GM12878 (cell line): ENCODE results near the gene MMAA. TPM values are rescaled to one million over a fixed set of nuclear protein-coding genes. Genes with fewer than 3 reads are reported as not detected.

Experiments used
- ATAC-seq: fragments of 200-7000 bp; cut with Tn5 transposase; 3 replicates; pipeline ENCODE4 v1.9.1; 2020; ENCODE audit warnings: mild to moderate bottlenecking, moderate library complexity
- BruUV-seq: library from RNA; stranded (reverse); fragments of 400-500 nt; replicated peaks from 2 replicates; lab custom pipeline; 2021; lab: Mats Ljungman, UMichigan
- CTCF ChIA-PET: fragments of 300-600 bp; sonication (Branson Sonifier 250); formaldehyde crosslinking; extraction: SDS; loops from one replicate; lab custom pipeline; 2021; ENCODE audit warnings: inconsistent platforms; lab: Yijun Ruan, JAX
- POLR2A ChIA-PET: fragments of 350-600 bp; formaldehyde crosslinking; extraction: SDS; loops from one replicate; lab custom pipeline; 2021; ENCODE audit warnings: inconsistent platforms; lab: Charles Lee
- RAD21 ChIA-PET: fragments of 300-600 bp; sonication (Branson Sonifier 250); formaldehyde crosslinking; loops from one replicate; lab custom pipeline; 2023; ENCODE audit warnings: antibody characterized with exemption; ENCODE audit not compliant: unreplicated experiment; lab: Charles Lee
- SMC1A ChIA-PET: fragments of 300-600 bp; sonication (Branson Sonifier 250); formaldehyde crosslinking; loops from one replicate; lab custom pipeline; 2023; ENCODE audit not compliant: unreplicated experiment, uncharacterized antibody; lab: Charles Lee
- DNase-seq: peaks from one replicate; pipeline ENCODE4 v3.0.0-alpha.2; 2011; ENCODE audit warnings: low read depth, low spot score
- FAIRE-seq: peaks from 3 replicates; lab custom pipeline; 2011; peaks lifted over from hg19 to GRCh38; lab: Jason Lieb, UNC
- H2AFZ ChIP-seq: 2 replicates; pipeline ENCODE4 v1.6.0; 2011; ENCODE audit warnings: low read depth, low read length, control low read depth; ENCODE audit not compliant: control insufficient read depth
- H3K27ac ChIP-seq: 2 replicates; pipeline ENCODE4 v1.5.1; 2011; ENCODE audit warnings: control low read depth; ENCODE audit not compliant: control insufficient read depth, insufficient read depth
- H3K27me3 ChIP-seq, 2 experiments: replicated peaks in 1 of 2; 2 replicates each; pipeline versions ENCODE4 v1.6.0 to v1.6.1; 2011; ENCODE audit warnings: low read length in 1 of 2; ENCODE audit not compliant: control insufficient read depth in 2 of 2, insufficient read depth in 2 of 2
- H3K36me3 ChIP-seq, 2 experiments: 2 replicates each; pipeline ENCODE4 v1.5.1; 2011; ENCODE audit warnings: low read length in 1 of 2; ENCODE audit not compliant: control insufficient read depth in 2 of 2, insufficient read depth in 2 of 2
- H3K4me1 ChIP-seq: 2 replicates; pipeline ENCODE4 v1.6.1; 2011; ENCODE audit warnings: mild to moderate bottlenecking, low read length, moderate library complexity, mixed read lengths; ENCODE audit not compliant: control insufficient read depth, insufficient read depth
- H3K4me2 ChIP-seq: 2 replicates; pipeline ENCODE4 v1.6.0; 2011; ENCODE audit warnings: control low read depth; ENCODE audit not compliant: control insufficient read depth, insufficient read depth
- H3K4me3 ChIP-seq: fragments of 200-600 bp; sonication (generic); 2 replicates; pipeline ENCODE4 v1.5.1; 2016
- H3K79me2 ChIP-seq: 2 replicates; pipeline ENCODE4 v1.6.0; 2011; ENCODE audit warnings: low read length; ENCODE audit not compliant: control insufficient read depth, insufficient read depth
- H3K9ac ChIP-seq: 2 replicates; pipeline ENCODE4 v1.8.0; 2011; ENCODE audit warnings: low read length, control low read depth, mixed read lengths; ENCODE audit not compliant: control insufficient read depth, insufficient read depth
- H3K9me3 ChIP-seq: replicated peaks from 3 replicates; pipeline ENCODE4 v1.5.1; 2011; ENCODE audit warnings: mild to moderate bottlenecking, low read length; ENCODE audit not compliant: control insufficient read depth, insufficient read depth
- H4K20me1 ChIP-seq: 2 replicates; pipeline ENCODE4 v1.6.0; 2011; ENCODE audit not compliant: control insufficient read depth, insufficient read depth
- EP300 ChIP-seq, 2 experiments: fragments of 150-350 bp in 1 of 2; IDR thresholded peaks; 2 replicates each; pipeline ENCODE4 v1.6.1; 2011 to 2012; ENCODE audit warnings: low read depth in 2 of 2, low read length in 2 of 2, borderline replicate concordance in 1 of 2, improper control_type of control experiment in 1 of 2, inconsistent platforms in 1 of 2; ENCODE audit not compliant: control insufficient read depth in 1 of 2
- ESRRA ChIP-seq: IDR thresholded peaks from 2 replicates; pipeline ENCODE4 v1.6.1; 2012; ENCODE audit warnings: mild to moderate bottlenecking, low read length, improper control_type of control experiment
- FOS ChIP-seq: IDR thresholded peaks from 3 replicates; pipeline ENCODE4 v1.6.1; 2011; ENCODE audit warnings: borderline replicate concordance; ENCODE audit not compliant: insufficient read length; ENCODE audit errors: extremely low read depth
- MTA2 ChIP-seq: fragments of 450-650 bp; IDR thresholded peaks from 2 replicates; pipeline ENCODE4 v1.6.1; 2016; ENCODE audit warnings: low read depth, mild to moderate bottlenecking, moderate library complexity
- MYB ChIP-seq: fragments of 150-350 bp; IDR thresholded peaks from 2 replicates; pipeline ENCODE4 v1.6.1; 2014; ENCODE audit warnings: mild to moderate bottlenecking, low read depth, low read length, borderline replicate concordance
- SIN3A ChIP-seq: IDR thresholded peaks from 2 replicates; pipeline ENCODE4 v1.6.1; 2012; ENCODE audit warnings: low read depth, low read length, improper control_type of control experiment
- SMAD1 ChIP-seq: fragments of 450-650 bp; IDR thresholded peaks from 2 replicates; pipeline ENCODE4 v1.6.1; 2018; ENCODE audit warnings: mild to moderate bottlenecking, low read depth; ENCODE audit not compliant: partially characterized antibody
- TAF1 ChIP-seq: IDR thresholded peaks from 2 replicates; pipeline ENCODE4 v1.6.1; 2011; ENCODE audit warnings: mild to moderate bottlenecking, low read depth, low read length, borderline replicate concordance
- ZZZ3 ChIP-seq: IDR thresholded peaks from 2 replicates; pipeline ENCODE4 v1.6.1; 2011; ENCODE audit warnings: low read depth; ENCODE audit not compliant: control insufficient read depth, insufficient read length
- WGBS: methylation state at CpG from one replicate; pipeline ENCODE4 v1.1.6; 2016; ENCODE audit warnings: low lambda C conversion rate; ENCODE audit not compliant: insufficient replicate concordance, insufficient coverage; ENCODE audit errors: missing lambda C conversion rate; 5-methylcytosine and 5-hydroxymethylcytosine counted together
- in situ Hi-C: fragments of 300-500 bp; cut with MboI; formaldehyde crosslinking; loops from 9 replicates; pipeline ENCODE4 v1.14.3; 2018; ENCODE audit warnings: mixed read lengths
- intact Hi-C: fragments of 100-400 bp; cut with micrococcal nuclease; formaldehyde crosslinking; loops from one replicate; pipeline ENCODE4 v1.14.2; 2022; ENCODE audit not compliant: unreplicated experiment
- polyA plus RNA-seq, 11 experiments: library from polyadenylated mRNA; depleted of rRNA in 4 of 11; unstranded in 6 of 11; stranded (reverse) in 5 of 11; fragments of >200 nt; fragmentation: Nextera tagmentation in 4 of 11; fragmentation: Illumina TruSeq in 1 of 11; extraction: Ambion mirVana in 4 of 11; extraction: Trizol in 1 of 11; gene quantifications; 1 replicate in 1 of 11; 2 replicates in 10 of 11; pipeline versions ENCODE4 v1.2.1 to v1.2.3, GENCODE V29; 2011 to 2016; ENCODE audit warnings: inconsistent platforms in 2 of 11, missing spikeins in 2 of 11, low read depth in 1 of 11
- total RNA-seq, 4 experiments: library from RNA; depleted of rRNA in 3 of 4; stranded (reverse); fragments of >200 nt in 3 of 4; fragmentation: Illumina TruSeq in 1 of 4; extraction: Trizol in 1 of 4; gene quantifications; 2 replicates each; pipeline versions ENCODE4 v1.2.1 to v1.2.3, GENCODE V29; 2013 to 2021
- TF ChIP-seq, protein P1 (sequence below): fragments of 450-650 bp; IDR thresholded peaks from 2 replicates; pipeline ENCODE4 v1.6.1; 2017; ENCODE audit warnings: borderline replicate concordance
- TF ChIP-seq, protein P2 (sequence below): fragments of 150-350 bp; IDR thresholded peaks from 2 replicates; pipeline ENCODE4 v1.6.1; 2014; ENCODE audit warnings: mild to moderate bottlenecking, low read depth, low read length

The MMAA gene
- total and polyA plus RNA-seq, 10 of the 15 experiments (the other 5 are each of a cell fraction or from before 2014, with no cell fraction given), result 4.5 to 22.6 (median 11.8) TPM

DNA sequence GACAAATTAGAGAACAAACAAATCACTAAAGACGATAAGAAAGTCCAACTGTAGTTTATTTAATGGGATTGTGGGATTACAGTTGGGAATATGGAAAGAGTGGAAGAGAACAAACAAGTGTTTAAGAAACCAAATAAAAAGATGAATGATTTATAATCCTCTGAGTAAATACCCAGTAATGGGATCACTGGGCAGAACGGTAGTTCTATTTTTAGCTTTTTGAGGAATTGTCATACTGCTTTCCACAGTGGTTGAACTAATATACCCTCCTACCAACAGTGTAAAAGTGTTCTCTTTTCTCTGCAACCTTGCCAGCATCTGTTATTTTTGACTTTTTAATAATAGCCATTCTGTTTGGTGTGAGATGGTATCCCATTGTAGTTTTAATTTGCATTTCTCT is 75.7 kb downstream of the MMAA start:
- no peak for FAIRE-seq
- intact Hi-C loops (no loop called here), in situ Hi-C loops (no loop called here)
- no peaks in the 10 kb centered on the region for H3K9me3 ChIP-seq
- RAD21 ChIA-PET, result interaction anchor here (0.6 kb wide), 1 partner anchor 242 kb away, joined by 4 read pairs; no protein-coding TSS in a partner anchor
- H3K4me1 ChIP-seq, result no peaks in the 10 kb centered on the region
- no peak overlapping the region for H3K4me3 ChIP-seq
- DNase-seq, result no peak
- H3K9ac ChIP-seq, result no peak overlapping the region
- CTCF ChIA-PET, result no interaction called here
- 48% methylated on average over 2 of the region's 2 CpGs for WGBS
- H4K20me1 ChIP-seq, result no peaks in the 10 kb centered on the region
- H3K36me3 ChIP-seq, result no peaks in the 10 kb centered on the region
- POLR2A ChIA-PET, result no interaction called here
- no TSS peak for BruUV-seq
- no peak overlapping the region for H2AFZ ChIP-seq
- ATAC-seq, result no peak
- H3K27me3 ChIP-seq, result no peaks in the 10 kb centered on the region
- H3K79me2 ChIP-seq, result no peaks in the 10 kb centered on the region
- no peak overlapping the region for H3K27ac ChIP-seq
- H3K4me2 ChIP-seq, result no peak overlapping the region
- TF ChIP-seq MYB, result no peak
- TF ChIP-seq, protein P1, sequence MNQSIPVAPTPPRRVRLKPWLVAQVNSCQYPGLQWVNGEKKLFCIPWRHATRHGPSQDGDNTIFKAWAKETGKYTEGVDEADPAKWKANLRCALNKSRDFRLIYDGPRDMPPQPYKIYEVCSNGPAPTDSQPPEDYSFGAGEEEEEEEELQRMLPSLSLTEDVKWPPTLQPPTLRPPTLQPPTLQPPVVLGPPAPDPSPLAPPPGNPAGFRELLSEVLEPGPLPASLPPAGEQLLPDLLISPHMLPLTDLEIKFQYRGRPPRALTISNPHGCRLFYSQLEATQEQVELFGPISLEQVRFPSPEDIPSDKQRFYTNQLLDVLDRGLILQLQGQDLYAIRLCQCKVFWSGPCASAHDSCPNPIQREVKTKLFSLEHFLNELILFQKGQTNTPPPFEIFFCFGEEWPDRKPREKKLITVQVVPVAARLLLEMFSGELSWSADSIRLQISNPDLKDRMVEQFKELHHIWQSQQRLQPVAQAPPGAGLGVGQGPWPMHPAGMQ, result no peak
- no peak for TF ChIP-seq TAF1
- TF ChIP-seq ZZZ3, result no peak
- no peak for TF ChIP-seq FOS
- no peak for TF ChIP-seq SIN3A
- no peak for TF ChIP-seq ESRRA
- TF ChIP-seq EP300 (IDR thresholded peaks at IDR 0.05; ENCODE audit: borderline replicate concordance in 1 of 2, control insufficient read depth in 1 of 2, low read depth in 2 of 2, low read length in 2 of 2), result no peak
- TF ChIP-seq, protein P2, sequence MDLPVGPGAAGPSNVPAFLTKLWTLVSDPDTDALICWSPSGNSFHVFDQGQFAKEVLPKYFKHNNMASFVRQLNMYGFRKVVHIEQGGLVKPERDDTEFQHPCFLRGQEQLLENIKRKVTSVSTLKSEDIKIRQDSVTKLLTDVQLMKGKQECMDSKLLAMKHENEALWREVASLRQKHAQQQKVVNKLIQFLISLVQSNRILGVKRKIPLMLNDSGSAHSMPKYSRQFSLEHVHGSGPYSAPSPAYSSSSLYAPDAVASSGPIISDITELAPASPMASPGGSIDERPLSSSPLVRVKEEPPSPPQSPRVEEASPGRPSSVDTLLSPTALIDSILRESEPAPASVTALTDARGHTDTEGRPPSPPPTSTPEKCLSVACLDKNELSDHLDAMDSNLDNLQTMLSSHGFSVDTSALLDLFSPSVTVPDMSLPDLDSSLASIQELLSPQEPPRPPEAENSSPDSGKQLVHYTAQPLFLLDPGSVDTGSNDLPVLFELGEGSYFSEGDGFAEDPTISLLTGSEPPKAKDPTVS, result no peak
- no peak for TF ChIP-seq MTA2
- TF ChIP-seq SMAD1, result no peak
- SMC1A ChIA-PET, result interaction anchor here (0.6 kb wide), 1 partner anchor 53 kb away, joined by 3 read pairs; no protein-coding TSS in a partner anchor
